Nephron (organoid): Measurements from ENCODE around the gene PPFIBP1.

Experiments used
- H3K27ac Mint-ChIP-seq, 3 experiments: 2 replicates each; pipeline ENCODE4 v1.8.0; 2020; ENCODE audit warnings: mixed read lengths in 3 of 3, mild to moderate bottlenecking in 2 of 3, moderate library complexity in 1 of 3
- H3K27me3 Mint-ChIP-seq: 2 replicates; pipeline ENCODE4 v1.8.0; 2021; ENCODE audit warnings: low read depth, mild to moderate bottlenecking, moderate library complexity, mixed read lengths
- H3K36me3 Mint-ChIP-seq: 2 replicates; pipeline ENCODE4 v1.8.0; 2020; ENCODE audit warnings: low read depth, mixed read lengths
- H3K4me1 Mint-ChIP-seq: 2 replicates; pipeline ENCODE4 v1.8.0; 2020; ENCODE audit warnings: mixed read lengths
- H3K4me3 Mint-ChIP-seq, 3 experiments: 2 replicates each; pipeline ENCODE4 v1.8.0; 2020; ENCODE audit warnings: mild to moderate bottlenecking in 3 of 3, mixed read lengths in 3 of 3, moderate library complexity in 2 of 3
- H3K9me3 Mint-ChIP-seq: 2 replicates; pipeline ENCODE4 v1.8.0; 2020; ENCODE audit warnings: mixed read lengths
- TF ChIP-seq, protein P1 (sequence below), 3 experiments: fragments of 200-600 bp; sonication (generic); IDR thresholded peaks; one replicate each; pipeline ENCODE4 v1.5.0; 2021; ENCODE audit warnings: antibody characterized with exemption in 3 of 3; ENCODE audit not compliant: unreplicated experiment in 3 of 3

PPFIBP1 gene

DNA sequence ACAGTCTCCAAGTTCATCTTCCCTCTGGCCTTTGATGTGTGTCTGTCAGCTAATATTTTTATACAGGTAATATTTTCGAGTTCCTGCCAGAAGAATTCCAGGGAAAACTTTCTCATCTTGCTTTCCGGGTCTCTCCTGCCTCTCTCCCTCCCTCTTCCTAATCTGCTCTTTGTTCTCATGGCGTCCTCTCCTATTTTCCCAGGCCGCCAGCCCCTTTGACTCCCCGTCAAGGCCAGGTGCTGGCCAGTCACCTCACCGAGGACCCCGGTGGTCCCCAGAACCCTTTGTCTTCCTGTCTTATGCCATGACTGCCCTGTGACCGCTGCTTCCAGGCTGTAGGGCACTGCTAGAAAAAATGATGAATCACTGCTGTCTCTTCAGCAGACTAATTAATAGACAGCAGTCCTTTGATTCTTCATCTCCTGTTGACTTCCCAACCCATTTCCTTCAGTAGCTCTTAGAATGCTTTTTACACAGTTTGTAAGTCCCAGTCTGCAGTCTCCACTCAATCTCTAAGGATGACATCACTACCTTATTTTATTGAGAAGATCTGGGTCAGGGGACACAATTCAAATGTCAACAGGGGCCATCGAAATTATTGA lies 40.7 kb downstream of the PPFIBP1 start:
- TF ChIP-seq, protein P1, sequence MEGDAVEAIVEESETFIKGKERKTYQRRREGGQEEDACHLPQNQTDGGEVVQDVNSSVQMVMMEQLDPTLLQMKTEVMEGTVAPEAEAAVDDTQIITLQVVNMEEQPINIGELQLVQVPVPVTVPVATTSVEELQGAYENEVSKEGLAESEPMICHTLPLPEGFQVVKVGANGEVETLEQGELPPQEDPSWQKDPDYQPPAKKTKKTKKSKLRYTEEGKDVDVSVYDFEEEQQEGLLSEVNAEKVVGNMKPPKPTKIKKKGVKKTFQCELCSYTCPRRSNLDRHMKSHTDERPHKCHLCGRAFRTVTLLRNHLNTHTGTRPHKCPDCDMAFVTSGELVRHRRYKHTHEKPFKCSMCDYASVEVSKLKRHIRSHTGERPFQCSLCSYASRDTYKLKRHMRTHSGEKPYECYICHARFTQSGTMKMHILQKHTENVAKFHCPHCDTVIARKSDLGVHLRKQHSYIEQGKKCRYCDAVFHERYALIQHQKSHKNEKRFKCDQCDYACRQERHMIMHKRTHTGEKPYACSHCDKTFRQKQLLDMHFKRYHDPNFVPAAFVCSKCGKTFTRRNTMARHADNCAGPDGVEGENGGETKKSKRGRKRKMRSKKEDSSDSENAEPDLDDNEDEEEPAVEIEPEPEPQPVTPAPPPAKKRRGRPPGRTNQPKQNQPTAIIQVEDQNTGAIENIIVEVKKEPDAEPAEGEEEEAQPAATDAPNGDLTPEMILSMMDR (IDR thresholded peaks at IDR 0.05; ENCODE audit: unreplicated experiment in 3 of 3) = no peak
- H3K4me1 Mint-ChIP-seq = peaks cover 35% of the 10 kb centered on the region
- no peaks in the 10 kb centered on the region for H3K27me3 Mint-ChIP-seq
- peak overlapping the region in 1 of 3 experiments; percentile 41 for H3K27ac Mint-ChIP-seq
- no peaks in the 10 kb centered on the region for H3K9me3 Mint-ChIP-seq
- peaks cover 5% of the 10 kb centered on the region for H3K36me3 Mint-ChIP-seq
- no peak overlapping the region for H3K4me3 Mint-ChIP-seq

DNA sequence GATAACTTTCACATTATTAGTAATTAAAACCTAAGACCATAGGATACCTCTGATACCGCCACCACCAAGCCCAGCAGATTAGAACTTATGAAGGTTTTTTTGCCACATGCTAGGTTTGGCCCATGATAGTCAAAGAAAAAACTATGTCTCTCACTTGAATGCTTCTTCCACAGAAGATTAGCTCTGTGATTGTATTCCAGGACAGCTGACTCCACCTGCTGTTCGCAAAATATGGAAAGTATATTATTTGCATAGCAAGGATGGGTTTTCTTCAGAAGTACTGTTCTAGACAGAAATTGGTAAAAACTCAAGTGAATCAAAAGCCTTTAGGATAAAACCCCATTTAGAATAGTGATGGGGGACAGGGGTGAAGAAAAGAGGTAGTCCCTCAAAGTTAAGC lies 42.2 kb downstream of the PPFIBP1 start:
- Mint-ChIP-seq H3K4me3 (no peak overlapping the region), H3K36me3 (peaks cover 5% of the 10 kb centered on the region), H3K9me3 (no peaks in the 10 kb centered on the region), H3K27me3 (no peaks in the 10 kb centered on the region), H3K4me1 (peaks cover 21% of the 10 kb centered on the region), H3K27ac (no peak overlapping the region)
- TF ChIP-seq, protein P1 (IDR thresholded peaks at IDR 0.05; ENCODE audit: unreplicated experiment in 3 of 3) = no peak

DNA sequence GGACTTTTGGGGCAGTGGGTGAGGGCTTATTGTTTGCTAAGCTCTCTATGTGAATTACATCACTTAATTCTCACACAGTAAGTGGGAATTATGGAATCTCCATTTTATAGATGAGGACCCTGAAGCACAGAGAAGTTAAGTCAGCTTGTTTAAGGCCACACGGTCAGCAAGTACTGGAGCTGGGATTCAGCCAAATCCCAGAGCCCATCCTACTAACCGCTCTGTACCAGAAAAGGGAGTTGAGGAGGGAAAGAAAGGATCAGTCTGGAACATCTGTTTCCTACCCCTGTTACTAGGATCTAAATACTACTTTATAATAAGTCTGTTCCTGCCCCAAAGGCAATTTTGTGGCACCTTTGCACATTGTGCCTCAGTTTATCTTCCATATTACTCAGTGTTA lies 42.6 kb downstream of the PPFIBP1 start:
- H3K27me3 Mint-ChIP-seq = no peaks in the 10 kb centered on the region
- H3K4me1 Mint-ChIP-seq = peaks cover 18% of the 10 kb centered on the region
- H3K27ac Mint-ChIP-seq = no peak overlapping the region
- no peaks in the 10 kb centered on the region for H3K9me3 Mint-ChIP-seq
- no peak overlapping the region for H3K4me3 Mint-ChIP-seq
- H3K36me3 Mint-ChIP-seq = peaks cover 5% of the 10 kb centered on the region
- TF ChIP-seq, protein P1 (IDR thresholded peaks at IDR 0.05; ENCODE audit: unreplicated experiment in 3 of 3) = no peak

DNA sequence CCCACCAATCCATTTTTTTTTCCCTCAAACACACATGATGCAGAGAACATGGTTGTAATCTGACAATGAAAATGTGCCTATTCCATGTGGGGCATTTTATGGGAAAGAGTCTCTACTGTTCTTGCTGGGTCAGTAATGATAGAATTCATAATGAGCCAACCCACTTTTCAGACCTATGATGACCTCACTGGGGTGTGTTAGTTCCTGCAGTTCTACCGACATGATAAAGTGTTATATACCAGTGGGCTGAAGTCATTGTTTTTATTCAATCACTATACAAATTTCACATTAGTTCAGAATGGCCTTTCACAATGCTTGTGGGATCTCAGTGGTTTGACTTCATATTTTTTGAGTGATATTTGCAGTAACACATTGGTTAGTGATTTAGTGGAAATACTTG lies 47.5 kb downstream of the PPFIBP1 start:
- Mint-ChIP-seq H3K4me3 (no peak overlapping the region), H3K4me1 (peaks cover 24% of the 10 kb centered on the region), H3K27me3 (no peaks in the 10 kb centered on the region), H3K27ac (no peak overlapping the region), H3K9me3 (no peaks in the 10 kb centered on the region), H3K36me3 (no peaks in the 10 kb centered on the region)
- TF ChIP-seq, protein P1 (IDR thresholded peaks at IDR 0.05; ENCODE audit: unreplicated experiment in 3 of 3) = no peak

DNA sequence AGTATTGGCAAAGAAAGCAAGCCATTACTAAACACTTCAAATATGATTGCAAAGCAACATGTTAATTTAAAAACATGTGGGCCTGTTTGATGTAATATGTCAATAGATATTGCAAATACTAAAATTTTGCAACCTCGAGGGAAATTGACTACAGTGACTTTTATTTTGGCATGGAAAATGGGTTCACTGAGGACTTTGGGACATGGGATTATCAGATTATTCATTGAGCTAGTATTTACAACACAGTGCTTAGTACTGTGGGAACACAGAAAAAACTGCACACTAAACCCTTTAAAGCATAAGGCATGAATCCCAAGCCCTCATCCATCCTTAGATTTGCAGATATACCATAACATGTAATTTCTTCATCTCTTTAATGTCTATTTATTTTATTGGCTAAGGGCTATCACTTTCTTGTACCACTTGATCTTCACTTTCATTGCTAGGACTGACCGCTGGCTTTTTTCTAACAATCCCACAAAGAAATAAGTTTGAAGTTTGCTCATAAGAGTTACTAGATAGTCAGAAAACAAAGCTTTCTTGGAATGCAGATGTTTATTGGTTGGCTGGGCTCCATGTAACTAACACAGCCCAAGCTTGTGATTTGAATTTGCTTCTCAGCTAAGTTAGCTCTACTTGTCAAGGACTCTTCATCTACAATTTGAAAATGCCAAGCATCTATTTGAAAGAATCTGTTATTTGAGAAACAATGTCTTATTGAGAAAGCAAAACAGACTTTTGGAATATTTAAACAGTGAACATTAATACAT lies 48.7 kb downstream of the PPFIBP1 start:
- Mint-ChIP-seq H3K27me3 (no peaks in the 10 kb centered on the region), H3K4me1 (peaks cover 34% of the 10 kb centered on the region), H3K4me3 (no peak overlapping the region), H3K27ac (no peak overlapping the region), H3K9me3 (no peaks in the 10 kb centered on the region), H3K36me3 (peaks cover 2% of the 10 kb centered on the region)
- TF ChIP-seq, protein P1 (IDR thresholded peaks at IDR 0.05; ENCODE audit: unreplicated experiment in 3 of 3) = no peak

DNA sequence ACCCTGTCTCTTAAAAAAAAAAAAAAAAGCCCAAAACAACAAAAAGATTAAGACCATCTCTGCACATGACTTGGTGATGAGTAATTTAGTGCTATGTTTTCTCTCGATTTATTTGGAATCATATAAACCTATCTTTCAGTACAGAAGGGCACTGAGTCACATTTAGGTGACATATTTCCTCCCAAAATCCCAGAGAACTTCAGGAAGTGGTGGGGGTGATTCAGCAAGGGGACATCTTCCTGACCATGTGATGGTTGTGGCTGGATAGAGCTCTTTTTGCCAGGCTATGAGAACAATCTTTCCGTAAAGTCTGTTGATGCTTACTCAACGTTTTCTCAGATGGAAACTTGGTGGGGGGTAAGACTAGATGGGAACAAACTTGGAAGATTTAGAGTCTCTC lies 50.0 kb downstream of the PPFIBP1 start:
- Mint-ChIP-seq H3K4me1 (peaks cover 38% of the 10 kb centered on the region), H3K27ac (no peak overlapping the region), H3K9me3 (no peaks in the 10 kb centered on the region), H3K4me3 (no peak overlapping the region), H3K27me3 (no peaks in the 10 kb centered on the region), H3K36me3 (peaks cover 13% of the 10 kb centered on the region)
- TF ChIP-seq, protein P1 (IDR thresholded peaks at IDR 0.05; ENCODE audit: unreplicated experiment in 3 of 3) = no peak
